HG02973 (cell line): Measurements from ENCODE around the gene ANAPC2.
"Not testable (repeated sequence)": the region's sequence is repeated elsewhere in the genome, so short reads cannot be mapped to it uniquely, and the experiment has no call there.

Experiments used
- ATAC-seq: cut with Tn5 transposase; IDR thresholded peaks from one replicate; pipeline ENCODE4 v1.9.1; 2021; ENCODE audit warnings: moderate library complexity; ENCODE audit not compliant: unreplicated experiment

Gene ANAPC2

GRCh38 chr9:137148242-137148641 lies 40.1 kb downstream of the ANAPC2 start:
- ATAC-seq = no peak

GRCh38 chr9:137147793-137148160 lies 40.6 kb downstream of the ANAPC2 start:
- ATAC-seq = no peak

DNA sequence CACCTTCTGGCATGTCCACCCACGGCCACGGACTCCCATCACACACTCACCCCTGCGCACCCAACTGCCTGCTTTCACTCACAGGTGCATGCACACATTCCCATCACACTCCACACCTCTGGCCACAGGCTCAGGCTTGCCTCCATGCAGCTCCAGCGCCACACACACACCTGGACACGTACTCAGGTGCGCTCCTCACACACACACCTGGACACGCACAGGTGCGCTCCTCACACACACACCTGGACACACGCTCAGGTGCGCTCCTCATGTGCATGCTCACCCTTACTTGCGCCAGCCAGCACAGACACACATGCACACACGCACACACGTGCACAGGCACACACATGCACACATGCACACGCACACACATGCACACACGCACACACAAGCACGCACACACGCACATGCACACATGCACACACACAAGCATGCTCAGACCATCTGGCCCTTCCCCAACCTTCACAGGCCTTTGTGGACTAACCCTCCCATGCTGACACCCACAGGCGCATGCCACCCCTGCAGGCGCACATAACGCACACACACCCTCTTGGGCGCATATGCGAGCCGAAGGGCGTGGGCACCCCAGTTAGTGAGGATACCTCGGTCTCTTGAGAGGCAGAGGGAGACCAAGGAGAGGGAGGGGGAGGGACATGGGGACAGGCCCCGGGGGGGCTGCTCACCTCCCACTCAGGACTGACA lies 41.1 kb downstream of the ANAPC2 start:
- no peak for ATAC-seq

DNA sequence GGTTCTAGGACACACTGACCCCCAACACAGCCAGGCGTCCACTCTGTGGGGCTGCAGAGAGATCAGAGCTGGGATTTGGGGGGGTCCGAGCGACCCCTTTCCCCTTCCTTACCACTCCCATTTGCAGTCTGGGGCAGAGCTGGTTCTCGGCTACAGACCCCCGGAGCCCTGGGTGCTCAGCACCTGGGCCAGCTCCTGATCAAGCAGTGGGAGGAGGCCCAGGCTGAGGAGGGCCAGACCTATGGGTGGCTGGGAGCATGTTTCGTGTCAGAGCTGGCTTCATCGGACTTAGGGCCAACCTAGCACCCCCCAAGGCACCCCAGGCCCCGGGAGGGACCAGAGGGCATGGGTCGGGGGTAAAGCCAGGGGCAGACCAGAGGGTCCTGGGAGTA lies 41.8 kb downstream of the ANAPC2 start:
- no peak for ATAC-seq

DNA sequence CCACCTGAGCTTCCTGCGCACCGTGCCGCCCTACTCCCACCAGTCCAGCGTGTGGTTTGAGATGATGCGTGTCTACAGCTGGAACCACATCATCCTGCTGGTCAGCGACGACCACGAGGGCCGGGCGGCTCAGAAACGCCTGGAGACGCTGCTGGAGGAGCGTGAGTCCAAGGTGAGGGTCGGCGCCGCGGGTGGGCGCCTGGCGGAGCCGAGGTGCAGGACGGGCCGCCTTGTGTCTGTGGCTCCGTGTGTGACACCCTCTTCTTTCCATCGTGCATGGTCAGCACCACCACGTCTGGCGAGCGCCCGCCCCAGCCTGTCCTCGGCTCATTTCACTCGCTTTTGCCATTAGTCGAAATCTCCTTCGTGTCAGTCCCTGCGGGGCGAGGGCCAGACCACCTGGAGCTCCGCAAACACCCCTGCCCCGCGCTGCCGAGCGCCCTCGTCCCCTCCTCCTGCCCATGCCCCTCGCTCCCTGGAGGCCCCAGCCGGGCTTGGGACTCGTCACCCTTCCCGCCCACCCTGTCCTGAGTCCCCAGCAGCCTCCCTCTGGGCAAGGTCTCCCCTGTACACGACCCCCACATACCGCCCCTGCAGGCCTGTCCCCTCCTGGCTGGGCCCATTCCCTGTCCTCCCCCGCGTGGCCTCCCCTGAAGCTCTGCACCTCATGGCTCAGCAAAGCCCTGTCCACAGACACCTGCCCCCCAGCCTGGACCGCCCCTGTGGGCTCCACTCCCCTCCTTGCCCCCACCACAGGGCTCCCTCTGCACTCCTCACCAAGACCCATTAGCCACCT lies 42.4 kb downstream of the ANAPC2 start:
- ATAC-seq = no peak

- ATAC-seq = no peak
These were observed 44.9 kb downstream of the ANAPC2 start for GRCh38 chr9:137143459-137143858.

DNA sequence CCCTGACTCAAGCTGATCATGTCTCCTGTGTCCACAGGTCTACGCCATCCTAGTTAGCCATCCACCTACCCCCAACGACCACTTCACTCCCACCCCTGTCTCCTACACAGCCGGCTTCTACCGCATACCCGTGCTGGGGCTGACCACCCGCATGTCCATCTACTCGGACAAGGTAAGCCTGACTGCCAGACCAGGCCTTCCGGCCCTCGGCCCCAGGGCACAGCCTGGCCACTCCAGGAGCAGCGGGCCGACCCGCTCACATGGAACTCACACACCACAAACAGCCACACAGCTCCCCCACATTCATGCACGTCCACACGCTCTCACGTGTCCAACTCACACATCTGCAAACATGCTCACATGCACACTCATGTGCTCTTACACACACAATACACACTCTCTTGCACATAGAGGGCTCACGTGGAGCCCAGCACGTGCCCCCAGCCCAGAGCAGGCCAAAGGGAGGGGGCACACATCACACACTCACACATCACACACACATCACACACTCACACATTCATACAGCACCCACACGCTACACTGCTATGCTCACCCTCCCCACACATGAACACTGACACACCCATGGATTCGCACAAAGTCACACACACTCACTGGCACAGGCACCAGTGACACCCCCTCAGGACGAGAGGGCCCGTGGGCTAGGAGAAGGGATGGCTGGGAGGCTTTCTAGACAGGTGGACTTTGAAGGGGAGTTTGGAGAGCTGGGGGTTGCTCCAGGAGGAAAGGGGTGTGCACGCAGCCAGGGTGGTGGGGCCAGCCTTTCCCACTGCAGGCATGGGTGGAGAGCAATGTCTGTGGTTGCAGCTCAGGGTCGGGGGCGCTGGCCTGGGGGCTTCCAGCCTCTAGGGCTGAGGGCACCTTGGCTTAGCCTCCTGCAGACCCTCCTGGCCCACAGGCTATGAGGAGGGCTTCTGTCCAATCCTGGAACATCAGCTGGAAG lies 46.1 kb downstream of the ANAPC2 start:
- ATAC-seq = no peak

DNA sequence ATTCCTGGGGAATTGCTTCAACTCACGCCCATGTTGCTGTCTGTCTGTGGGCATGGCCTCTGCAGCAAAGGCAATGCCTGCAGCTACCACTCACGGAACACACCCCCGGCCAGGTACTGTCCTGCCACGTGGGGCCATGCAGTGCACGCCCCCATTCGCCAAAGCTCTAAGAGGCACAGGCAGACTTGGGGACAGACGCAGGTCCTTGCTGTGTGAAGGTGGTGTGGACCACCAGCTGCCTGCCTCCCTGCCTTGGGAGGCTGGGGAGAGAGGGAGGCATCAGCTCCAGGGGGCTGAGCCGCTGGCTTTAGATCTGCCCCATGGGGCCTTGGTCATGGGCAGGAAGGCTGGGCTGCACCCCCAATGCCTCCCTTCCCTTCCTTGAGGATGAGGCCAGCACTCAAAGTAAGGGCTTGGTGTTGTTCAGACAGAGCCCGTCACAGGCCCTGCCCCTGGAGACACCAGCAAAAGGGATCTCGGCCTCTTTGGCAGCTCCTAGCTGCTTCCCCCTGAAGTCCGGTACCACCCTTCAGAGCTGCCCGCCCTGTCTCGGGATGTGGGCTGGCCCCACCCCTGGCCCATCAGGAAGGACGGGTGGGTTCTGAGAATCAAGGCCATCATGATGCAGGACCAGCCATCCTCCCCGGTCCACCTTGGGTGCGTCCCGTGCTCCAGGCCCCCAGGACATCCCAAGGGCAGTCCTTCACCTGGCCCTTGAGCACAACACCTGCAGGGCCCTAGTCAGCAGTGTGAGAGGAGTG lies 47.1 kb downstream of the ANAPC2 start:
- no peak for ATAC-seq

DNA sequence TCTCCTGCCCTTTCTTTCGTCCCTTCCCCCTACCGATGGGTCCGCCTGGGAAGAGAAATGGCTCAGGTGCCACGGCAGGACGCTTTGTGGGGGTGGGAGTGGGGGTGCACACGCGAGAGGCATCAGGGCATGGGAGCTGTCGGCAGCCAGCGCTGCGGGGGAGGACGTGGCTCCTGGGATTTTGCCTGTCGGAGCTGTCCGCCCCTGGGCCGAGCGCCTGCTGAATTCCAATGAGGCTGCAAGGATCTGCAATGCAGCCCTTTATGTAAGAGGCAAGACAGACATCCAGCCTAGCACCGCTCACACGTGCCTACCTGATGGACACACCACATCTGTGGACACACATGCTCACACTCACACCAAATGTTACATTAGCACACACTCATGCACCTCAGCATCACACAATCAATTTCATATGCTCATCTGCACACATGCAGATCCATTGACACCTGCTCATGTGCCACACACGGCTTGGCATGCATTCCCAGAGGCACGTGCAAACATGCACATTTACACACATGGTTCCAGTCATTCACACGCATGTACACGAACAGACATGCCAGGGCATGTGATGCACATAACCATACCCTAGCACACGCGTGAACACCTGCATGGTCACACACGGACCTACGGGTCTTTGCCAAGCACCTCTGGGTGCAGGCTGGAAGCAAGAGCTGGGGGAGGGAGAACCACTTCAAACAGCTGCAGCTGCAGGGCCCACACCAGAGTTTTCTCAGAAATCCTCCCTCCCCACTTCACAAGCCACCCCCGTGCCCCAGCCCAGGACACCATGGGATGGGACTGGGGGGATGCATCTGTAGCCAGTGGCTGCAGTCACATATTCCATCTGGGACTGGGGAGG lies 48.0 kb downstream of the ANAPC2 start:
- ATAC-seq = no peak

DNA sequence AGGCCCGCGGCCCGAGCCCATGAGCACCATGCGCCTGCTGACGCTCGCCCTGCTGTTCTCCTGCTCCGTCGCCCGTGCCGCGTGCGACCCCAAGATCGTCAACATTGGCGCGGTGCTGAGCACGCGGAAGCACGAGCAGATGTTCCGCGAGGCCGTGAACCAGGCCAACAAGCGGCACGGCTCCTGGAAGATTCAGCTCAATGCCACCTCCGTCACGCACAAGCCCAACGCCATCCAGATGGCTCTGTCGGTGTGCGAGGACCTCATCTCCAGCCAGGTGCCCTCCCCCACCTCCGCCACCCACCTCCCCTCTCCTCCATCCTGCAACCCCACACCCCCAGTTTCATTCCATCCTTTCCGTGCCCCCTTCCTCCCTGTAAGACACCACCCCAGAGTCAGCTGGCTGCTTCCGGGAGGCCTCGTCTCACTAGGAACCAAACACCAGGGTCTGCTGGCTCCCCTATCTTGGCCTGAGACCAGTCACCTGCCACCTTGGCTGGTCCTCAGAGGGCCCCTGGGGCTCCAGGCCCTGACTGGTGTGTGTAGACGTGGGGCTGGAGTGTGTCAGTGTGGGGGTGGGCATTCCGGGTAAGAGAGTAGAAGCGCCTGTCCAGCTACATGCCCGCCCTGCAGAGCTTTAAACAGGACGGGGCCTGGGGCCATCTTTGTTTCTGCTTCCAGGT lies 48.8 kb downstream of the ANAPC2 start:
- no peak for ATAC-seq

DNA sequence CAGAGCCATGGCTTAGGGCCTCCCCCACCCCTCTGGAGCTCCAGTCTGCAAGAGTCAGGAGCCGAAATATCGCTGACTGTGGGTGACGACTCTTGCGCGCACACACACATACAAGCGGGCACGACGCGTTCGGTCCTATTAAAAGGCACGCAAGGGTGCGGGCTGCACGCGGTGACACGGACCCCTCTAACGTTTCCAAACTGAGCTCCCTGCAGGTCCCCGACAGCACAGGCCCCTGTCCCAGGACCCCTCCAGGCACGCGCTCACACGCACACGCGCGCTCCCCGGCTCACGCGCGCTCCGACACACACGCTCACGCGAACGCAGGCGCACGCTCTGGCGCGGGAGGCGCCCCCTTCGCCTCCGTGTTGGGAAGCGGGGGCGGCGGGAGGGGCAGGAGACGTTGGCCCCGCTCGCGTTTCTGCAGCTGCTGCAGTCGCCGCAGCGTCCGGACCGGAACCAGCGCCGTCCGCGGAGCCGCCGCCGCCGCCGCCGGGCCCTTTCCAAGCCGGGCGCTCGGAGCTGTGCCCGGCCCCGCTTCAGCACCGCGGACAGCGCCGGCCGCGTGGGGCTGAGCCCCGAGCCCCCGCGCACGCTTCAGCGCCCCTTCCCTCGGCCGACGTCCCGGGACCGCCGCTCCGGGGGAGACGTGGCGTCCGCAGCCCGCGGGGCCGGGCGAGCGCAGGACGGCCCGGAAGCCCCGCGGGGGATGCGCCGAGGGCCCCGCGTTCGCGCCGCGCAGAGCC lies 49.5 kb downstream of the ANAPC2 start, which contains the start of gene GRIN1:
GRIN1 (plus strand) TSS at position 433 of the 746 bp plus-strand sequence. CDS start 333 bp downstream, outside the sequence.
- no peak for ATAC-seq

- no peak for ATAC-seq
These were observed 50.2 kb downstream of the ANAPC2 start for GRCh38 chr9:137138058-137138721.

DNA sequence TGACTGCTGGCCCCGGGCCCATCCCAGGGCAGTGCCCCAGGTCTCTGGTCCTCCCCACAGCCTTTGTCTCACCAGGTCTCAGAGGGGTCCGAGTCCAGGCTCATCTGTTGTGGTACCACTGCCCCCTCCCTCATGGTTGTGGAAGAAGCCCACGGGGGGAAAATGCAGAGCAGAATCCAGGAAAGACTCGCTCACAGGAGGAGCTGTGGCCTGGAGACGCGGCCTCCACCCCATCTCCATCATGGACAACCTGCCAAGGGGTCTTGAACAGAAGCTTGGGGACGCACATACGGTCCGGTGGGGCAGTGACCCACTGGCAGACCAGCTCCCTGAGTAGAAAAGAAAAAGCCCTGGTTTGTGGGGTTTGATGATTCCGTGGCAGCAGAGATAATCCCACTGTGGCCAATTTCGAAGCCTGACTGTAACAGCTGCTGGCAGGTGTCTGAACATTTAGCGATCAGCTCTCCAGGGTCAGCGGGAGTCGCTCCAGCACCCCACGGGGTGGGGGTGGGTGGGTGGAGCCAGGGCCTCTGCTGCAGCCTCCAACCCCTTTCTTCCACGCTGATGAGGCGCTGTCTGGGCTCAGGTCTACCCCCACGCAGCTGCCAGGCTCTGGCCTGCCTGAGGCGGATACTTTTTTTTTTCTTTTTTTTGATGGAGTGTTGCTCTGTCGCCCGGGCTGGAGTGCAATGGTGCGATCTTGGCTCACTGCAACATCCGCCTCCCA lies 51.3 kb downstream of the ANAPC2 start:
- ATAC-seq = no peak

GRCh38 chr9:137136261-137136880 lies 52.0 kb downstream of the ANAPC2 start:
- no peak for ATAC-seq

GRCh38 chr9:137135154-137135553 lies 53.2 kb downstream of the ANAPC2 start:
- not testable (repeated sequence) for ATAC-seq

DNA sequence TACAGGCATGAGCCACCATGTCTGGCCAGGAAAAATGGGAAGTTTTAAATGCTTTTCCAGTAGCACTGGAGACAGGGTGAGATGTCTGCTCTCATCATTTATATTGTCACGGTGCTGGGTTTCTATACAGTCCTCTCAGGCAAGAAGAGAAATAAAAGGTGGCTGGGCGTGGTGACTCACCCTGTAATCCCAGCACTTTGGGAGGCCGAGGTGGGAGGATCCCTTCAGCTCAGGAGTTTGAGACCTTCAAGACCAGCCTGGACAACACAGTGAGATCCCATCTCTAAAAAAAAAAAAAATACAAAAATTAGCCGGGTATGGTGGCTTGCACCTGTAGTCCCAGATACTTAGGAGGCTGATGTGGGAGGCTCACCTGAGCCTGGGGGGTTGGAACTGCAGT lies 54.2 kb downstream of the ANAPC2 start:
- ATAC-seq = no peak
